Activated CD4-positive, alpha-beta T cell treated with anti-CD3 and anti-CD28 coated beads for 4 hours (primary cell): ENCODE measurements around the gene WASL.
"Not testable (repeated sequence)": the region's sequence is repeated elsewhere in the genome, so short reads cannot be mapped to it uniquely, and the experiment has no call there.

Source experiments
- DNase-seq, 2 donors: peaks; one replicate each; pipeline ENCODE4 v3.0.0-alpha.2; 2020

WASL gene

GRCh38 chr7:123768493-123768892 is 19.7 kb upstream of the WASL start:
- no peak for DNase-seq

- DNase-seq, result no peak
These were observed 14.4 kb upstream of the WASL start for GRCh38 chr7:123763191-123763661.

GRCh38 chr7:123761729-123762128 is 12.9 kb upstream of the WASL start:
- no peak for DNase-seq

- DNase-seq, result no peak
These were observed 8.3 kb upstream of the WASL start for GRCh38 chr7:123757095-123757494.

- no peak for DNase-seq
These were observed 6.5 kb upstream of the WASL start for GRCh38 chr7:123755338-123755737.

- no peak for DNase-seq
These were observed 5.6 kb upstream of the WASL start for GRCh38 chr7:123754271-123754871.

- no peak for DNase-seq
These were observed 3.7 kb upstream of the WASL start for GRCh38 chr7:123752534-123752933.

- no peak for DNase-seq
These were observed 3.0 kb upstream of the WASL start for GRCh38 chr7:123751821-123752220.

GRCh38 chr7:123750389-123751230 is 1.8 kb upstream of the WASL start:
- DNase-seq, result no peak

GRCh38 chr7:123749537-123749857 is 694 bp upstream of the WASL start:
- no peak for DNase-seq

- DNase-seq, result peak; percentile 14 to 21
These were observed 551 bp downstream of the WASL start for GRCh38 chr7:123748171-123748733.

- DNase-seq, result peak; percentile 23 to 28
These were observed 1.1 kb downstream of the WASL start for GRCh38 chr7:123747620-123748141.

- DNase-seq, result no peak
These were observed 1.8 kb downstream of the WASL start for GRCh38 chr7:123746931-123747488.

GRCh38 chr7:123746055-123746454 is 2.7 kb downstream of the WASL start:
- DNase-seq, result no peak

- no peak for DNase-seq
These were observed 3.4 kb downstream of the WASL start for GRCh38 chr7:123745437-123745836.

GRCh38 chr7:123744416-123744815 is 4.4 kb downstream of the WASL start:
- no peak for DNase-seq

GRCh38 chr7:123741940-123742339 is 6.9 kb downstream of the WASL start:
- no peak for DNase-seq

- no peak for DNase-seq
These were observed 10.0 kb downstream of the WASL start for GRCh38 chr7:123738808-123739207.

GRCh38 chr7:123738356-123738755 is 10.4 kb downstream of the WASL start:
- DNase-seq, result no peak

GRCh38 chr7:123737168-123737674 is 11.6 kb downstream of the WASL start:
- not testable (repeated sequence) for DNase-seq

GRCh38 chr7:123735539-123735938 is 13.3 kb downstream of the WASL start:
- DNase-seq, result no peak

GRCh38 chr7:123734498-123734897 is 14.3 kb downstream of the WASL start:
- DNase-seq, result no peak

- DNase-seq, result no peak
These were observed 16.3 kb downstream of the WASL start for GRCh38 chr7:123732413-123733091.
